ENCODE measurements around the gene GRHL1. TPM values are rescaled to one million over a fixed set of nuclear protein-coding genes. Genes with fewer than 3 reads are reported as not detected.

The GRHL1 gene
- total and polyA plus RNA-seq, 2 of the 8 experiments (the other 6 are each of a cell fraction or from before 2014, with no cell fraction given) = 1.3 to 3.6 TPM

- H3K4ac ChIP-seq (replicated peaks; ENCODE audit: insufficient read length, low read depth, low read length) = no peak overlapping the region
- no peak overlapping the region for H2BK5ac ChIP-seq (ENCODE audit: low read depth, low read length)
- H3K9ac ChIP-seq (replicated peaks in 1 of 4; ENCODE audit: extremely low read depth in 1 of 4, low read depth in 3 of 4, low read length in 3 of 4) = no peak overlapping the region
- H3K27ac ChIP-seq (ENCODE audit: low read depth, low read length) = no peak overlapping the region
- H4K8ac ChIP-seq (ENCODE audit: extremely low read depth, insufficient read depth, low read length) = no peak overlapping the region
- H3K23me2 ChIP-seq (ENCODE audit: low read depth, low read length) = no peaks in the 10 kb centered on the region
- H3K79me2 ChIP-seq (ENCODE audit: control insufficient read depth in 1 of 2, insufficient read depth in 2 of 2, low read length in 2 of 2) = no peaks in the 10 kb centered on the region
- no peak overlapping the region for H3K18ac ChIP-seq (ENCODE audit: extremely low read depth, low read length)
- ChIA-PET POLR2A (ENCODE audit: partially characterized antibody) (no interaction called here), CTCF (ENCODE audit: partially characterized antibody) (interaction anchor here (1.0 to 1.8 kb wide), 4 partner anchors 22 to 177 kb away, joined by 3 to 5 read pairs (median 4); no protein-coding TSS in a partner anchor)
- no peak overlapping the region for H3K14ac ChIP-seq (ENCODE audit: insufficient read length)
- TF ChIP-seq MAFK (IDR thresholded peaks at IDR 0.05; ENCODE audit: low read depth, low read length) (peak; percentile 92), HDAC2 (IDR thresholded peaks at IDR 0.05; ENCODE audit: borderline replicate concordance in 1 of 2, low read depth in 2 of 2, low read length in 2 of 2) (no peak), TBP (IDR thresholded peaks at IDR 0.05; ENCODE audit: low read depth, low read length) (no peak), CTCF (IDR thresholded peaks at IDR 0.05; ENCODE audit: control extremely low read depth in 1 of 3, insufficient read depth in 1 of 3, low read depth in 1 of 3, low read length in 3 of 3) (no peak), POLR2AphosphoS5 (IDR thresholded peaks at IDR 0.05; ENCODE audit: low read depth, low read length) (no peak), YY1 (IDR thresholded peaks at IDR 0.05; ENCODE audit: low read depth, low read length) (peak; percentile 49; the same call in 1 of the 2 replicates)
- no peak overlapping the region for H2BK15ac ChIP-seq (ENCODE audit: low read length)
- FAIRE-seq (no peak), DNase-seq (ENCODE audit: low read depth in 1 of 2, low spot score in 2 of 2) (no peak)
- H2AK5ac ChIP-seq (ENCODE audit: low read depth, low read length) = no peak overlapping the region
- no peaks in the 10 kb centered on the region for H3K27me3 ChIP-seq (replicated peaks in 1 of 4; ENCODE audit: control insufficient read depth in 3 of 4, extremely low read depth in 1 of 4, insufficient read depth in 3 of 4, low read length in 3 of 4)
- H3K56ac ChIP-seq (replicated peaks; ENCODE audit: insufficient read length, low read depth, low read length) = no peak overlapping the region
- H4K91ac ChIP-seq (replicated peaks; ENCODE audit: insufficient read length, low read length) = no peak overlapping the region
- no peaks in the 10 kb centered on the region for H3K36me3 ChIP-seq (ENCODE audit: control insufficient read depth in 2 of 4, insufficient read depth in 4 of 4, low read length in 3 of 4)
- H3K79me1 ChIP-seq (ENCODE audit: low read depth, low read length) = no peaks in the 10 kb centered on the region
- H2BK12ac ChIP-seq (ENCODE audit: low read depth, low read length) = no peak overlapping the region
- no peak overlapping the region for H3K4me3 ChIP-seq (ENCODE audit: extremely low read depth in 1 of 4, insufficient read depth in 2 of 4, low read depth in 3 of 4, low read length in 4 of 4)
- H4K20me1 ChIP-seq (replicated peaks in 1 of 2; ENCODE audit: control insufficient read depth in 1 of 2, insufficient read depth in 2 of 2, low read length in 2 of 2) = no peaks in the 10 kb centered on the region
- H2BK20ac ChIP-seq (ENCODE audit: low read length) = no peak overlapping the region
- H2AFZ ChIP-seq (ENCODE audit: low read length) = no peak overlapping the region
- H2BK120ac ChIP-seq (replicated peaks; ENCODE audit: low read depth, low read length) = no peak overlapping the region
- no peak overlapping the region for H3K23ac ChIP-seq (ENCODE audit: insufficient read length)
- no peak overlapping the region for H3K4me2 ChIP-seq (ENCODE audit: insufficient read depth in 1 of 2, low read depth in 2 of 2, low read length in 2 of 2)
- H3K4me1 ChIP-seq (replicated peaks in 1 of 4; ENCODE audit: control insufficient read depth in 3 of 4, insufficient read depth in 4 of 4, low read length in 3 of 4) = no peaks in the 10 kb centered on the region
- WGBS, 2 experiments (ENCODE audit: extremely low coverage in 1 of 2, insufficient coverage in 1 of 2, insufficient read length in 1 of 2, insufficient replicate concordance in 2 of 2, low coverage in 1 of 2, low lambda C conversion rate in 2 of 2, missing lambda C conversion rate in 1 of 2) = 45% methylated on average over 6 of the region's 6 CpGs; no CpG with 5 or more reads in 1 of the 2 experiments
- no peak overlapping the region for H4K5ac ChIP-seq (ENCODE audit: insufficient read length, low read depth, low read length)
- H3K9me3 ChIP-seq (ENCODE audit: insufficient read depth in 2 of 2, low read depth in 1 of 2, low read length in 1 of 2) = no peaks in the 10 kb centered on the region
Observed at GRCh38 chr2:9990736-9991135, 39.2 kb downstream of the GRHL1 start.

Measured in H1 (cell line).